Heart left ventricle (tissue), 16 donors: ENCODE results near the gene QSOX1. TPM values are rescaled to one million over a fixed set of nuclear protein-coding genes. Genes with fewer than 3 reads are reported as not detected.
"Not testable (repeated sequence)": the region's sequence is repeated elsewhere in the genome, so short reads cannot be mapped to it uniquely, and the experiment has no call there.

Experiments used
- ATAC-seq, 4 donors: fragments of 200-7000 bp; cut with Tn5 transposase; one replicate each; pipeline ENCODE4 v1.9.1; 2020 to 2022; ENCODE audit warnings: moderate library complexity in 4 of 4, mild to moderate bottlenecking in 3 of 4, moderate number of reproducible peaks in 1 of 4
- DNase-seq, 5 donors: peaks; one replicate each; pipeline ENCODE4 v3.0.0-alpha.2; 2020
- H3K27ac ChIP-seq, 12 donors: fragments of 200-600 bp; sonication (generic) in 4 of 12; one replicate each; pipeline versions ENCODE4 v1.5.0 to v1.8.0; 2016 to 2022; ENCODE audit warnings: mild to moderate bottlenecking in 2 of 12
- H3K27me3 ChIP-seq, 9 donors: fragments of 200-600 bp; sonication (generic) in 2 of 9; one replicate each; pipeline versions ENCODE4 v1.5.1 to v1.8.0; 2016 to 2022; ENCODE audit warnings: mild to moderate bottlenecking in 3 of 9
- H3K36me3 ChIP-seq, 9 donors: fragments of 200-600 bp; sonication (generic) in 2 of 9; one replicate each; pipeline versions ENCODE4 v1.5.0 to v1.8.0; 2018 to 2022; ENCODE audit warnings: mild to moderate bottlenecking in 2 of 9
- H3K4me1 ChIP-seq, 12 donors: fragments of 200-600 bp; sonication (generic) in 4 of 12; one replicate each; pipeline versions ENCODE4 v1.5.0 to v1.8.0; 2016 to 2022; ENCODE audit warnings: mild to moderate bottlenecking in 3 of 12
- H3K4me3 ChIP-seq, 12 donors: fragments of 200-600 bp; sonication (generic) in 4 of 12; one replicate each; pipeline versions ENCODE4 v1.5.0 to v1.8.0; 2017 to 2022; ENCODE audit warnings: mild to moderate bottlenecking in 9 of 12, moderate library complexity in 4 of 12
- H3K9me3 ChIP-seq, 12 donors: fragments of 200-600 bp; sonication (generic) in 4 of 12; one replicate each; pipeline versions ENCODE4 v1.5.0 to v1.8.0; 2016 to 2022; ENCODE audit warnings: mild to moderate bottlenecking in 1 of 12
- POLR2A ChIP-seq, 2 donors: fragments of 450-650 bp; IDR thresholded peaks; one replicate each; pipeline ENCODE4 v1.6.1; 2017; ENCODE audit warnings: antibody characterized with exemption in 2 of 2, mild to moderate bottlenecking in 2 of 2, moderate library complexity in 2 of 2
- whole genome bisulfite sequencing, 4 donors: extraction: QIAGEN DNeasy Blood & Tissue Kit in 2 of 4; methylation state at CpG; one replicate each; pipeline versions ENCODE4 v1.1.5 to v1.1.7; 2013 to 2018; 5-methylcytosine and 5-hydroxymethylcytosine counted together
- intact Hi-C, 10 donors: fragments of 100-400 bp; cut with DNase I; formaldehyde crosslinking; loops; one replicate each; pipeline versions ENCODE4 v1.11.1 to v1.14.2; 2022
- polyA plus RNA-seq, 2 donors: library from polyadenylated mRNA; stranded (reverse); fragments of 200-250 nt; gene quantifications; one replicate each; pipeline ENCODE4 v1.2.3, GENCODE V29; 2013
- total RNA-seq, 9 donors: library from RNA; depleted of rRNA in 2 of 9; stranded (reverse); fragments of >200 nt in 2 of 9; fragmentation: NEBNext Ultra II Directional in 3 of 9; extraction: Animal tissue kit (Norgen Biotek cat#: 25700) in 3 of 9; gene quantifications; one replicate each; pipeline versions ENCODE4 v1.1.0 to v1.2.4, GENCODE V29; 2016 to 2023
- TF ChIP-seq, protein P1 (sequence below), 12 donors: fragments of 200-600 bp; sonication (generic) in 4 of 12; IDR thresholded peaks; one replicate each; pipeline versions ENCODE4 v1.5.0 to v1.8.0; 2018 to 2022; ENCODE audit warnings: antibody characterized with exemption in 12 of 12, mild to moderate bottlenecking in 5 of 12
- donor health status: ischemic (EF 13 %, LVEDD 7.1; RV severe dilation, severe dysfunction).
- donor health status: healthy with polysubstance abuse.
- donor health status: DM: no; HTN: yes; CAD: no.
- donor health status: DM: no; HTN: no; CAD: no.
- donor health status: ischemic (EF 25% LVEDD 6.9; RV normal size, moderate dysfunction).
- donor health status: ischemic (EF 25% LVEDD 5.7; RV mildly dilated, moderate dysfunction).
- donor health status: healthy.
- donor health status: DM: yes; HTN: yes; CAD: no.
- donor health status: ischemic (EF 35%, LVEDD 5.7; RV mildly dilated, moderate dysfunction).
- donor health status: nonischemic (EF 11% LVEDD 7.7; RV severe dilation, severe dysfunction).
- donor health status: DM: yes; HTN: yes; CAD: no.
- donor health status: PGD.
- donor health status: ischemic (EF 29% LVEDD 5.4; RV normal size, mild dysfunction).
- donor health status: nonischemic (EF 23%, LVEDD 6.1; RV moderate dilation, normal function).

The QSOX1 gene
- total and polyA plus RNA-seq, 11 donors = 62.3 to 250 (median 122) TPM

DNA sequence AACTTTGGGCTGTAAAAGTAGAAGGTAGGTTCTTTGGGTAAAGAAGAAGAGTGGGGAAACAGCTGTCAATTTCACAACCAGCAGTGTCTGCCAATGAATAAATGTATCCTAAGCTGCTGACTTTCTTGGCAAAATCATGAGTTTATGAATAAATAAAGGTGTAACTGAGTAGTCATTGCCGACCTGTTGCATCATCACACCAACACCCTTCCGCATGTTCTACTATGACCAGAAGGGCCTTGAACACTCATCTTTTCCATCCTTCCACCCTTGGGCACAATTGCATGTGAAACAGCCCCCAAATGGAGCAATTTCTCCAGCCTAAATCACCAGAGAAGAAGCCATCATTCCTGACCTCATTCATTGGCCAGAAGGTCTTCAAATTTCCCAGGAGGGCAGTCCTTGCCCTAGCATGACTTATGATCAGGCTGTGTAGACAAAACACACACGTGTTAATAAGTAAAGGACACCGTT lies 31.2 kb upstream of the QSOX1 start:
- no peaks in the 10 kb centered on the region for H3K9me3 ChIP-seq
- ATAC-seq = no peak
- intact Hi-C loops = no loop called here
- no peak overlapping the region for H3K4me3 ChIP-seq
- no peaks in the 10 kb centered on the region for H3K4me1 ChIP-seq
- TF ChIP-seq POLR2A (IDR thresholded peaks at IDR 0.05) = no peak
- TF ChIP-seq, protein P1, sequence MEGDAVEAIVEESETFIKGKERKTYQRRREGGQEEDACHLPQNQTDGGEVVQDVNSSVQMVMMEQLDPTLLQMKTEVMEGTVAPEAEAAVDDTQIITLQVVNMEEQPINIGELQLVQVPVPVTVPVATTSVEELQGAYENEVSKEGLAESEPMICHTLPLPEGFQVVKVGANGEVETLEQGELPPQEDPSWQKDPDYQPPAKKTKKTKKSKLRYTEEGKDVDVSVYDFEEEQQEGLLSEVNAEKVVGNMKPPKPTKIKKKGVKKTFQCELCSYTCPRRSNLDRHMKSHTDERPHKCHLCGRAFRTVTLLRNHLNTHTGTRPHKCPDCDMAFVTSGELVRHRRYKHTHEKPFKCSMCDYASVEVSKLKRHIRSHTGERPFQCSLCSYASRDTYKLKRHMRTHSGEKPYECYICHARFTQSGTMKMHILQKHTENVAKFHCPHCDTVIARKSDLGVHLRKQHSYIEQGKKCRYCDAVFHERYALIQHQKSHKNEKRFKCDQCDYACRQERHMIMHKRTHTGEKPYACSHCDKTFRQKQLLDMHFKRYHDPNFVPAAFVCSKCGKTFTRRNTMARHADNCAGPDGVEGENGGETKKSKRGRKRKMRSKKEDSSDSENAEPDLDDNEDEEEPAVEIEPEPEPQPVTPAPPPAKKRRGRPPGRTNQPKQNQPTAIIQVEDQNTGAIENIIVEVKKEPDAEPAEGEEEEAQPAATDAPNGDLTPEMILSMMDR (IDR thresholded peaks at IDR 0.05) = no peak
- 85 to 92% (median 87%) methylated on average over 4 of the region's 4 CpGs for WGBS, 4 donors
- no peaks in the 10 kb centered on the region for H3K27me3 ChIP-seq
- no peaks in the 10 kb centered on the region for H3K36me3 ChIP-seq
- DNase-seq = no peak
- no peak overlapping the region for H3K27ac ChIP-seq

DNA sequence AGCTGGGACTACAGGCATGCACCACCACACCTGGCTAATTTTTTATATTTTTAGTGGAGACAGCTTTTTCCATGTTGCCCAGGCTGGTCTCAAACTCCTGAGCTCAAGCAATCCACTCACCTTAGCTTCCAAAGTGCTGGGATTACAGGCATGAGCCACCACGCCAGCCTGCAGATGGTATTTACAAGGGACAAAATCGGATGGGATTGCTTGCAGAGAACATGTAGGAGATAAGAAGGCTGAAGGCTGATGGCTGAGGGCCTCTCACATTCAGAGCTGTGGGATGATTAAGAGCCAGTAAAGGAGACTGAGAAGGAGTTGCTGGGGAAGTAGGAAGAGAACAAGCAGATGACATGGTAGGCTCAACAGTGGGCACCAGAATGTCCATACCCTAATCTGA lies 24.0 kb upstream of the QSOX1 start:
- no peak for TF ChIP-seq POLR2A (IDR thresholded peaks at IDR 0.05)
- TF ChIP-seq, protein P1 (IDR thresholded peaks at IDR 0.05) = no peak
- no peaks in the 10 kb centered on the region for H3K27me3 ChIP-seq
- H3K4me3 ChIP-seq = no peak overlapping the region
- H3K9me3 ChIP-seq = no peaks in the 10 kb centered on the region
- ATAC-seq = no peak
- H3K36me3 ChIP-seq = no peaks in the 10 kb centered on the region
- WGBS, 4 donors = 79 to 83% (median 82%) methylated on average over 2 of the region's 2 CpGs
- no peak for DNase-seq
- no peak overlapping the region for H3K27ac ChIP-seq
- no peaks in the 10 kb centered on the region for H3K4me1 ChIP-seq
- intact Hi-C loops = no loop called here

DNA sequence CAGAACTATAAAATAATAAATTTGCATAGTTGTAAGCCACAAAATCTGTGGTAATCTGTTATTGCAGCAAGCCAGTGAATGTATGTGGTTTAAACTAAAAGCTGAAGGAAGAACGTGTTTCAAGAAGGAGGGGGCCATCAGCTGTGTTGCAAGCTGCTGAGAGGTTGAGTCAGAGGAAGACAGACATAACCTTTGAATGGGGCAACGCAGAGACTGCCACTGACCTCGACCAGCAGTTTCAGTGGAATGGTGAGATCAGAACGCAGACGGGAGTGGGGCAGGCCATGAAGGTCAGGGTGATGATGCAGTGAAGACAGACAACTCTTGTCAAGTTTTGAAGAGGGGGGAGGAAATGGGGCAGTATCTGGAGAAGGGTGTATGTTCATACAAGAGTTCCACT lies 23.2 kb upstream of the QSOX1 start:
- no peak overlapping the region for H3K4me3 ChIP-seq
- H3K27me3 ChIP-seq = no peaks in the 10 kb centered on the region
- no peak for DNase-seq
- intact Hi-C loops = no loop called here
- no peaks in the 10 kb centered on the region for H3K4me1 ChIP-seq
- H3K27ac ChIP-seq = no peak overlapping the region
- H3K9me3 ChIP-seq = peaks cover 0 to 1% (median 0%) of the 10 kb centered on the region in 12 donors
- peak in 1 of 4 donors; percentile 68 for ATAC-seq
- WGBS, 4 donors = 53 to 67% (median 61%) methylated on average over 5 of the region's 5 CpGs
- no peaks in the 10 kb centered on the region for H3K36me3 ChIP-seq
- no peak for TF ChIP-seq POLR2A (IDR thresholded peaks at IDR 0.05)
- TF ChIP-seq, protein P1 (IDR thresholded peaks at IDR 0.05) = no peak

DNA sequence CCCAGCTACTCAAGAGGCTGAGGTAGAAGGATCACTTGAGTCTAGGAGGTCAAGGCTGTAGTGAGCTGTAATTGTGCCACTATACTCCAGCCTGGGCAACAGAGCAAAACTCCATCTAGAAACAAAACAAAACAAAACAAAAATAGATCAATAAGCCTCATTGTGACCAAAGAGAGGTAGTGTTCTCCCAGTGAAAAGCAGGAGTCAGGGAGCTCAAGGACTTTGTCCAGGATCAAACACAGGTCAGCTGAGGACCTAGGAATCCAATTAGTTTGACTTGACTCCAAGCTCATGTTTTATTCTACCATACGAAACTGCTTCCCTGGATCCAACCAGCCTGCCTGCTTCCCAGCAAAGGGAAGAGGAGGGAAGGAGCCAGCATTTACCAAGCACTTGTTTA lies 21.5 kb upstream of the QSOX1 start:
- no peak overlapping the region for H3K27ac ChIP-seq
- 50 to 76% (median 64%) methylated on average over 1 of the region's 1 CpG for WGBS, 4 donors

DNA sequence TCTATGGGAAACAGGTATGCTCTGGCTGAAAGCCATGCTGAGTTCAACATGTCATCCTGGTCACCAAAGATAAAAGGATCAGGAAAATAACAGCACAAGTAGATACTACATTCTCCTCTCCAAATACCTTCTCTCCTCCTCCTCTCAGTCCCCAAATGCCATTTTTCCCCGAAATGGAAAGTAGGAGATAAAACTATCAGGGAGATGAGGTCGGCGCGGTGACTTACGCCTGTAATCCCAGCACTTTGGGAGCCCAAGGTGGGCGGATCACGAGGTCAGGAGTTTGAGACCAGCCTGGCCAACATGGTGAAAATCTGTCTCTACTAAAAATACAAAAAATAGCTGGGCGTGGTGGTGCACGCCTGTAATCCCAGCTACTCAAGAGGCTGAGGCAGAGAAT lies 21.0 kb upstream of the QSOX1 start:
- H3K27me3 ChIP-seq, ATAC-seq, H3K27ac ChIP-seq, H3K4me1 ChIP-seq, H3K9me3 ChIP-seq, H3K4me3 ChIP-seq, intact Hi-C loops, DNase-seq, H3K36me3 ChIP-seq: not testable (repeated sequence)
- WGBS, 4 donors = 78 to 84% (median 79%) methylated on average over 9 of the region's 9 CpGs

More for the DNA sequence above, 21.5 kb upstream of the QSOX1 start:
- DNase-seq (no peak), ATAC-seq (no peak)
- H3K4me1 ChIP-seq = no peaks in the 10 kb centered on the region
- no peak overlapping the region for H3K4me3 ChIP-seq
- H3K36me3 ChIP-seq = no peaks in the 10 kb centered on the region
- TF ChIP-seq, protein P1 (IDR thresholded peaks at IDR 0.05) = no peak
- no peak for TF ChIP-seq POLR2A (IDR thresholded peaks at IDR 0.05)
- intact Hi-C loops = no loop called here
- H3K9me3 ChIP-seq = peaks cover 0 to 9% (median 0%) of the 10 kb centered on the region in 12 donors
- no peaks in the 10 kb centered on the region for H3K27me3 ChIP-seq
